Cardiac fibroblast (primary cell): ENCODE data around the gene LRMDA.

Experiments used
- DNase-seq, 2 donors: peaks; one replicate each; pipeline versions ENCODE4 v3.0.0 to v3.0.0-alpha.2; 2010; ENCODE audit warnings: low read depth in 2 of 2
- H3K4me3 ChIP-seq, 2 donors: replicated peaks in 1 of 2; 1 replicate in 1 of 2; 2 replicates in 1 of 2; pipeline ENCODE4 v1.5.1; 2011; ENCODE audit warnings: low read depth in 2 of 2, low read length in 2 of 2, mild to moderate bottlenecking in 2 of 2, moderate library complexity in 1 of 2
- TF ChIP-seq, protein P1 (sequence below): IDR thresholded peaks from one replicate; pipeline ENCODE4 v1.5.1; 2011; ENCODE audit warnings: low read depth, mild to moderate bottlenecking, low read length, inconsistent platforms

LRMDA gene

DNA sequence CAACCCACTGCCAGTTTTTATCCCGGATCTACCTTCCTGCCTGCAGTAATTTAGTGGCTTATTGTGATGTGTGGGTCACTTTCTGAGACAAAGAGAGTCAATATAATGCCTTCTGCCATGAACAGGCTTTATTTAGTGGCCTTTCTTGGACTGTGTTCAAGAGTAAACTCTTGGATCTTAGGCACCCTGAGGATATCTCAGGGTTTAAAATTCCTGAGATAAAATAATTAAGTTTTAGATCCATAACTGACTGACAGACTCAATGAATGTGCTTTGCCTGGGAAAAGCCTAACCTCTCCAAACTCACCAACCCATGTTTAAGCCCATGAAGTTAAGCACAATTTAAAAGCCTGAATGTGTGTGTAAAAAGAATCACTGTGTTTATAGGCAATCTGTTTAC lies 564.3 kb downstream of the LRMDA start:
- no peak for DNase-seq
- TF ChIP-seq, protein P1, sequence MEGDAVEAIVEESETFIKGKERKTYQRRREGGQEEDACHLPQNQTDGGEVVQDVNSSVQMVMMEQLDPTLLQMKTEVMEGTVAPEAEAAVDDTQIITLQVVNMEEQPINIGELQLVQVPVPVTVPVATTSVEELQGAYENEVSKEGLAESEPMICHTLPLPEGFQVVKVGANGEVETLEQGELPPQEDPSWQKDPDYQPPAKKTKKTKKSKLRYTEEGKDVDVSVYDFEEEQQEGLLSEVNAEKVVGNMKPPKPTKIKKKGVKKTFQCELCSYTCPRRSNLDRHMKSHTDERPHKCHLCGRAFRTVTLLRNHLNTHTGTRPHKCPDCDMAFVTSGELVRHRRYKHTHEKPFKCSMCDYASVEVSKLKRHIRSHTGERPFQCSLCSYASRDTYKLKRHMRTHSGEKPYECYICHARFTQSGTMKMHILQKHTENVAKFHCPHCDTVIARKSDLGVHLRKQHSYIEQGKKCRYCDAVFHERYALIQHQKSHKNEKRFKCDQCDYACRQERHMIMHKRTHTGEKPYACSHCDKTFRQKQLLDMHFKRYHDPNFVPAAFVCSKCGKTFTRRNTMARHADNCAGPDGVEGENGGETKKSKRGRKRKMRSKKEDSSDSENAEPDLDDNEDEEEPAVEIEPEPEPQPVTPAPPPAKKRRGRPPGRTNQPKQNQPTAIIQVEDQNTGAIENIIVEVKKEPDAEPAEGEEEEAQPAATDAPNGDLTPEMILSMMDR: no peak
- no peak overlapping the region for H3K4me3 ChIP-seq

DNA sequence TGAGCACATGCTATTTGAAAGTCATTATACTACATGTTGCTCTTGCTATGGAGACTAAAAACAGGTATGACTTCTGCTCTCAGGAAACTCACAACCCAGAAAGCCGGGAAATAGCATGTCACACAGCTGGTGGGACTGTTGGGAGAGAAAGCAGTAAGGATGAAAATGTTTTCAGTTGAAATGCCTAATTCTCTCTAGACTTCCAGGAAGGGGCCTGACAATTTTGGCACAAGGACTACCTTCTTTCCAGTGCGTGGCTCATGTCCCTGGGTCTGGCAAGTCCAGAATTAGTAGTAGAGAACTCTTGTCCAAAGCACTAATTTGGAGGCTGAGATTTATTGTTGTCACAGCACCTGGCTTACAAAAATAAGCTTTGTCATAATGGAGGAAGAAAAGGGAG lies 567.6 kb downstream of the LRMDA start:
- TF ChIP-seq, protein P1: no peak
- DNase-seq: no peak
- H3K4me3 ChIP-seq: no peak overlapping the region

DNA sequence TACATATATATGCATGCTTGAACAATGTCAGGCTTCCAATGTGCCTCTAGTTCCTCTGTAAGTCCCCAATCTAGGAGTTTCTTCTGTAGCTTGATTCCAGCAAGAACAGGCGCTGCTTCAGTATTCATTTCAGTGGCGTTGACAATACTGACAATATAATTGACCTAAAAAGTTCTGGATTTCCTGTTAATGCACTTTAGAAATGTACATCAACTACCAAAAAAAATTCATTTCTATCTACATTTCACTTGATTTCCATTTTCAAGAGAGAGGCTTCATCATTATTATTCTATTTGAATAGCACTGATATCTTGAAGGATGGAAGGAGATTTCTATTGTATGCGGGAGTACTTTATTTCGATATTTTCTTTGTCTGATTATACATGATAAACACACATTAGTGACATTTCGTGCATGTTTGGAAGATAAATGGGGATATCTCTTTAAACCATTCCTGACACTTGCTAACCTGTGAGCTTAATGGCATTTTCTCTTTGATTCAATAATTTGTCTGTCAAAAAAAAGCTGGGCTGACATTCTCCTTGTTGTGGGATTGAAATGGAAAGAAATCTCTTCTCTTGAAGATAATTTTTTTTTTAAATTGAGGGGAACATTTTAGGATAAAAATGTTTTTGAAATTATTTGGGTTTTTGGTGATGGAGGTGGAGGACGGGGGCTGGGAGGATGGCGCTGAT lies 568.2 kb downstream of the LRMDA start:
- TF ChIP-seq, protein P1: no peak
- DNase-seq: no peak
- H3K4me3 ChIP-seq: no peak overlapping the region

DNA sequence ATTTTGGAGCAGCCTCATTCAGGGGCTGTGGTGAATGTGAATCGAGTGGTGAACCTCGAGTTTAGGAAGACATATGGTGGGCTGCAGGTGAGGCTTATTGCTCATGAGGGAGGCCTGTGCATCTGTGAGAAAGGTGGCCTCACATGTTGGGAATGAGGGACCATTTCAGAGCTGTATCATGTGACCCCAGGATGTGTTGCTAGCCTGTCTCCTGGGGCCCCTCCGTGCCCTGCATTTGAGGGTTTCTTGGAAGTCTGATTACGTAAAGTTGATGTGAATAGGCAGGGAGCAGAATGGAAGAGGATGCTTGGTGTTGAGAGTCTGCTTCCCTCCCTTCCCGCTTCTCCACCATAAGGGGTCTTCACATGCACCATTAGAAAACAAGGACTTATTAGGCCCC lies 569.1 kb downstream of the LRMDA start:
- no peak overlapping the region for H3K4me3 ChIP-seq
- no peak for DNase-seq
- TF ChIP-seq, protein P1: no peak

DNA sequence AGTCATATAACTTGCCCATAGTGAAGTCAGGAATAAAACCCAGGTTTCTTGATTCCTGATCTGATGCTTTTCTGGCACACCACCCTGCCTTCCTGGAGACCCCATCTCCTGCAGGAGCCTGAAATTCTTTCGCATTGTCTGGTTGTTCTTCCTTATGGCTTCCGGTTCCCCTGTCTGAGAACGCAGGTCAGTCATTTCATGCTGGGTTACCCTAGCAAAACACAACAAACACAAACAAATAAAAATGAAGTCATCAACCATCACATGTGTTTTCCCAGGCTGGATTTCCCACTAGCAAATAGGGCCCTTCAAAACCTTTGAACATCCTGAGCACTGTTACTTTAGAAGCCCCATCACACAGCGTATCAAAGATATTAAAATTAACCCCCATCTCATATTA lies 569.6 kb downstream of the LRMDA start:
- TF ChIP-seq, protein P1: no peak
- no peak overlapping the region for H3K4me3 ChIP-seq
- peak in 1 of 2 donors; percentile 5 for DNase-seq

DNA sequence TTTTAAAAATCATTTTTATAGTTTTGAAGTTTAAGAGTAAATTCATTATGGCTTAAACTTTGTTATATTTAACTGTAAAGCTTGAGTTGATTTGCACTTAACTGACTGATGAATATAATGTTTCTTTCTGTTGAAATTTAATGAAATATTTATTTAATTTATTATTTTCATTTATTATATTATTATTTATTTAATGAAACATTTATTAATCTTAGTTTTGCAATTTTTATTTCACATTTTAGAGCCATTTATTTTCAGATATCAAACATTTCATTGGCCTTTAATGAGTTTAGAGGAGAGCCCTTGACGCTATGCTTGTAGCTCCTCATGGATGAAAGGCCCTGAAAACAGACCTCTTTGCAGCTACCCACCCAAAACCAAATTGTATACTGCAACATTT lies 570.0 kb downstream of the LRMDA start:
- H3K4me3 ChIP-seq: no peak overlapping the region
- TF ChIP-seq, protein P1: no peak
- no peak for DNase-seq
